Measurements from ENCODE around the gene GALNTL6.

- no peak for TF ChIP-seq POLR2AphosphoS5 (IDR thresholded peaks at IDR 0.05)
- TF ChIP-seq CTCF (IDR thresholded peaks at IDR 0.05): no peak
- no peak for TF ChIP-seq EP300 (IDR thresholded peaks at IDR 0.05)
Measured at GRCh38 chr4:172974586-172974985, 1161.4 kb downstream of the GALNTL6 start.
